K562 (cell line): Measurements from ENCODE around the gene SRRD.

ENCODE experiments used
- BRCA1 ChIP-seq, 2 experiments: fragments of 450-650 bp in 1 of 2; sonication (generic) in 1 of 2; formaldehyde crosslinking in 1 of 2; IDR thresholded peaks; 2 replicates each; pipeline versions ENCODE4 v1.5.0 to v1.6.1; 2017 to 2020; ENCODE audit warnings: mild to moderate bottlenecking in 1 of 2, missing genetic modification reagents in 1 of 2
- FOS ChIP-seq: IDR thresholded peaks from 3 replicates; pipeline ENCODE4 v1.6.1; 2011; ENCODE audit not compliant: insufficient read length; ENCODE audit errors: extremely low read depth
- FOXP1 ChIP-seq: sonication (generic); formaldehyde crosslinking; IDR thresholded peaks from 2 replicates; pipeline ENCODE4 v1.8.0; 2022; ENCODE audit warnings: mild to moderate bottlenecking, missing genetic modification reagents
- MEF2D ChIP-seq: conservative IDR thresholded peaks from 2 replicates; pipeline ENCODE4 v1.6.1; 2016; ENCODE audit warnings: low read depth, missing genetic modification characterization, missing compliant biosample characterization
- NR3C1 ChIP-seq: sonication (generic); formaldehyde crosslinking; IDR thresholded peaks from 2 replicates; pipeline ENCODE4 v1.8.1; 2022; ENCODE audit warnings: missing genetic modification reagents
- POLR2A ChIP-seq: fragments of 450-650 bp; conservative IDR thresholded peaks from 2 replicates; pipeline ENCODE4 v1.6.1; 2016
- TCF7L2 ChIP-seq: fragments of 150-350 bp; IDR thresholded peaks from 2 replicates; pipeline ENCODE4 v1.6.1; 2016; ENCODE audit warnings: low read depth, mild to moderate bottlenecking, low read length, moderate library complexity
- XRCC5 ChIP-seq: fragments of 200-400 bp; formaldehyde crosslinking; IDR thresholded peaks from 2 replicates; pipeline ENCODE4 v1.6.1; 2017; ENCODE audit warnings: low read depth, mild to moderate bottlenecking, low read length
- ZFX ChIP-seq: sonication (generic); formaldehyde crosslinking; IDR thresholded peaks from 2 replicates; pipeline ENCODE4 v1.8.0; 2022; ENCODE audit warnings: mild to moderate bottlenecking, missing genetic modification reagents, moderate library complexity
- ZMIZ1 ChIP-seq, 2 experiments: fragments of 150-350 bp in 1 of 2; IDR thresholded peaks; 2 replicates each; pipeline ENCODE4 v1.6.1; 2012 to 2016; ENCODE audit warnings: low read depth in 2 of 2, low read length in 2 of 2, mild to moderate bottlenecking in 1 of 2, moderate library complexity in 1 of 2
- ZNF740 ChIP-seq, 3 experiments: fragments of 200-800 bp in 1 of 3; sonication (Bioruptor generic) in 1 of 3; sonication (generic) in 1 of 3; formaldehyde crosslinking in 1 of 3; IDR thresholded peaks; 2 replicates each; pipeline versions ENCODE4 v1.6.1 to v1.8.0; 2016 to 2022; ENCODE audit warnings: mild to moderate bottlenecking in 2 of 3, missing compliant biosample characterization in 2 of 3, missing genetic modification characterization in 2 of 3, missing genetic modification reagents in 1 of 3
- ZNF785 ChIP-seq: fragments of 250-450 bp; sonication (Bioruptor Pico); IDR thresholded peaks from 2 replicates; pipeline ENCODE4 v1.4.0; 2020; ENCODE audit warnings: mild to moderate bottlenecking
- ZNF830 ChIP-seq: fragments of 250-450 bp; sonication (Bioruptor Pico); IDR thresholded peaks from 2 replicates; pipeline ENCODE4 v1.5.0; 2021; ENCODE audit warnings: mild to moderate bottlenecking

DNA sequence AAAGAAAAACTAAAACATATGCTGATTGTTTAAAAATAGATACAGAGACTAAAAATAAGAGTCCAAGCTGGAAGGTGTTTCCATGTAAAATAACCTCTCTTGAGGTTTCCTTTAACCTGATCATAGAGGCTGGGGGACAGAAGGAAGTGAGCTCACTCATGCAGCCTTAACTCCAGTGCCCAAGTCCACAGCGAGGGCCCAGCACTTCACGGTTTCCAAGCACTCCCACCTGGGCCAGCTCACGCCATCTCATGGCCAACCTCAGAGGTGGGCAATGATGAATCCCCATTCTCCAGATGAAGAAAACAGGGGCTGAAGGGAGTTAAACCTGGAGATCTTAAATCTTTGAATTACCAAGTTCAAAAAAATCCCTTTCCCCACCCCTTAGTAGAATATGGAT is 43.5 kb downstream of the SRRD start:
- no peak for TF ChIP-seq ZFX (CRISPR knock-in tag)
- TF ChIP-seq ZMIZ1 (IDR thresholded peaks at IDR 0.05; ENCODE audit: low read depth in 2 of 2, low read length in 2 of 2), result no peak
- TF ChIP-seq TCF7L2, result no peak
- TF ChIP-seq ZNF830 (CRISPR knock-in tag), result no peak
- TF ChIP-seq FOXP1 (CRISPR knock-in tag), result no peak
- TF ChIP-seq NR3C1 (CRISPR knock-in tag), result no peak
- no peak for TF ChIP-seq POLR2A
- TF ChIP-seq MEF2D (tag), result no peak
- TF ChIP-seq XRCC5, result no peak
- no peak for TF ChIP-seq BRCA1 (IDR thresholded peaks at IDR 0.05)
- no peak for TF ChIP-seq BRCA1 (CRISPR knock-in tag; IDR thresholded peaks at IDR 0.05)
- TF ChIP-seq ZNF785 (CRISPR knock-in tag), result no peak
- no peak for TF ChIP-seq FOS
- TF ChIP-seq ZNF740 (CRISPR knock-in tag; IDR thresholded peaks at IDR 0.05), result no peak
- no peak for TF ChIP-seq ZNF740 (tag; IDR thresholded peaks at IDR 0.05)
